ENCODE data around the gene UIMC1. TPM values are rescaled to one million over a fixed set of nuclear protein-coding genes. Genes with fewer than 3 reads are reported as not detected.

UIMC1 gene
- total RNA-seq, 1 experiment from 2014 or later: 53.0 TPM

DNA sequence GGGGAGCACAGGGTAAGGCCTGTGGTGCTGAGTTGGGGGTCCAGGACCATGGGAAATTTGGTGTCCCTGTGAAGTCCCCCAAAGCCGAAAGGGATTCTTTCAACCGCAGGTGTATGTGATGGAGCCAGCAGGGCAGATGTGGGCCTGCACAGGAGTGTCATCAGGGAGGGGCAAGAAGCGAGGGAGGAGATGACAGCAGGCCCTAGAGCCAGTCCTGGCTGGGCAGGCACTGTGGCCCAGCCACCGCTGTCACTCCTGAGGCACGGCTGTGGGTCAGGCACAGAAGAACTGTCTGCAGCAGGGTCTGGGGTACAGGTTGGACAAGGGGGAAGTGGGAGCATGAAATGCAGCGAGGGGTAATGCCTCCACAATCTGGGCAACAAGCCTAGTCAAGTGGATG is 112.3 kb downstream of the UIMC1 start:
- Mint-ChIP-seq H3K27ac (peak overlapping the region in 1 of 3 experiments; percentile 52; a peak in 3 of 7 replicates), H3K36me3 (ENCODE audit: insufficient read depth in 1 of 3, low read depth in 3 of 3) (no peaks in the 10 kb centered on the region; a peak in 1 of 7 replicates), H3K9me3 (no peaks in the 10 kb centered on the region), H3K27me3 (ENCODE audit: low read depth) (peaks cover 13% of the 10 kb centered on the region), H3K4me3 (no peak overlapping the region), H3K4me1 (peaks cover 15 to 17% of the 10 kb centered on the region in 2 experiments)
- no peak overlapping the region for H3K56ac ChIP-seq (ENCODE audit: insufficient read length, low read depth, low read length)
- TF ChIP-seq, protein P1, sequence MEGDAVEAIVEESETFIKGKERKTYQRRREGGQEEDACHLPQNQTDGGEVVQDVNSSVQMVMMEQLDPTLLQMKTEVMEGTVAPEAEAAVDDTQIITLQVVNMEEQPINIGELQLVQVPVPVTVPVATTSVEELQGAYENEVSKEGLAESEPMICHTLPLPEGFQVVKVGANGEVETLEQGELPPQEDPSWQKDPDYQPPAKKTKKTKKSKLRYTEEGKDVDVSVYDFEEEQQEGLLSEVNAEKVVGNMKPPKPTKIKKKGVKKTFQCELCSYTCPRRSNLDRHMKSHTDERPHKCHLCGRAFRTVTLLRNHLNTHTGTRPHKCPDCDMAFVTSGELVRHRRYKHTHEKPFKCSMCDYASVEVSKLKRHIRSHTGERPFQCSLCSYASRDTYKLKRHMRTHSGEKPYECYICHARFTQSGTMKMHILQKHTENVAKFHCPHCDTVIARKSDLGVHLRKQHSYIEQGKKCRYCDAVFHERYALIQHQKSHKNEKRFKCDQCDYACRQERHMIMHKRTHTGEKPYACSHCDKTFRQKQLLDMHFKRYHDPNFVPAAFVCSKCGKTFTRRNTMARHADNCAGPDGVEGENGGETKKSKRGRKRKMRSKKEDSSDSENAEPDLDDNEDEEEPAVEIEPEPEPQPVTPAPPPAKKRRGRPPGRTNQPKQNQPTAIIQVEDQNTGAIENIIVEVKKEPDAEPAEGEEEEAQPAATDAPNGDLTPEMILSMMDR (conservative IDR thresholded peaks at IDR 0.05): no peak
- H4K91ac ChIP-seq (ENCODE audit: insufficient read length, low read depth, low read length): no peak overlapping the region
- no peaks in the 10 kb centered on the region for H4K20me1 ChIP-seq (ENCODE audit: control insufficient read depth, insufficient read depth, insufficient read length)
- no peak overlapping the region for H2BK5ac ChIP-seq (ENCODE audit: insufficient read length, low read length)
- no peaks in the 10 kb centered on the region for H3K27me3 ChIP-seq (ENCODE audit: insufficient read depth, low read length)
- H3K9me3 ChIP-seq (ENCODE audit: control insufficient read depth, low read depth, low read length): no peaks in the 10 kb centered on the region
- no peaks in the 10 kb centered on the region for H3K79me1 ChIP-seq (ENCODE audit: insufficient read depth, low read depth, low read length, poor library complexity, severe bottlenecking)
- no peak for DNase-seq
- H2AK5ac ChIP-seq (ENCODE audit: insufficient read length, low read length): no peak overlapping the region
- H3K27ac ChIP-seq (ENCODE audit: insufficient read length, low read depth, low read length): no peak overlapping the region
- WGBS (ENCODE audit: extremely low coverage, insufficient read length, low lambda C conversion rate): no CpG with 5 or more reads among the region's 6 CpGs
- no peak overlapping the region for H2BK20ac ChIP-seq (ENCODE audit: low read depth, low read length, poor library complexity, severe bottlenecking)
- no peak overlapping the region for H2BK12ac ChIP-seq (ENCODE audit: insufficient read length, low read depth, low read length)
- no peaks in the 10 kb centered on the region; the same call in 1 of the 2 replicates for H3K4me1 ChIP-seq (ENCODE audit: insufficient read depth, low read length)
- H3K4ac ChIP-seq (ENCODE audit: low read depth, low read length): no peak overlapping the region
- no peak overlapping the region for H2BK120ac ChIP-seq (ENCODE audit: low read depth, low read length, poor library complexity, severe bottlenecking)
- no peak overlapping the region for H4K5ac ChIP-seq (ENCODE audit: insufficient read length, low read depth, low read length)
- H3K14ac ChIP-seq (ENCODE audit: insufficient read depth, low read length): no peak overlapping the region; the same call in 1 of the 2 replicates
- no peak overlapping the region for H3K9ac ChIP-seq (ENCODE audit: extremely low read depth, insufficient read length, low read length)
- no peak overlapping the region for H2AFZ ChIP-seq (ENCODE audit: low read length)
- no peak overlapping the region for H3T11ph ChIP-seq (ENCODE audit: low read length)
- no peak overlapping the region for H4K8ac ChIP-seq (replicated peaks; ENCODE audit: insufficient read length, low read depth, low read length)
- no peak overlapping the region for H3K23ac ChIP-seq (ENCODE audit: insufficient read length, low read depth, low read length)
- no peaks in the 10 kb centered on the region for H3K23me2 ChIP-seq (ENCODE audit: insufficient read length, low read depth, low read length, poor library complexity, severe bottlenecking)
- H3K79me2 ChIP-seq (ENCODE audit: insufficient read depth, low read length): no peaks in the 10 kb centered on the region
- H3K18ac ChIP-seq (ENCODE audit: insufficient read length, low read depth, low read length): no peak overlapping the region
- no peak overlapping the region for H3K4me2 ChIP-seq (ENCODE audit: insufficient read depth, insufficient read length, low read length)
- no peak overlapping the region for H2BK15ac ChIP-seq (ENCODE audit: low read depth, low read length)

All from H9 (cell line).